Measurements from ENCODE around the gene EIF2B5. TPM values are rescaled to one million over a fixed set of nuclear protein-coding genes. Genes with fewer than 3 reads are reported as not detected.

The EIF2B5 gene
- total RNA-seq, 4 donors from 2014 or later = 42.6 to 56.8 (median 53.4) TPM

DNA sequence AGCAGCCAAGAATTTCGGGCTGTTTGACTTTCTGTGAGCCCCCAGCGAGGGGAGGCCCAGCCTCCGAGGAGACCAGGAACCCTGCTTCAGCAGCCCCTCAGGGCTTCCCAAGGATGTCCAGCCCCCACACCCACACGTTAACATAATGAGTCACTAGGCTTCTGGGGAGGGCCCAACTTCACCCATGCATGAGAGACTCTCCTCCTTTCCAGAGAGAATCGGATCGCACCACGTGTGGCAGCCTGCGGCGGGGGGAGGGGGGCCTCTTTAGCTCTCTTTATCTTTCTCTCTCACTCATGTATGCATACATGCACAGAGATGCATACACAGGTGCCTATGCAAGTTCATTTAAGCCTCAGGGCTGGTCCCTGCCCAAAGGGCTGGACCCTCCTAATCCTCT lies 36.4 kb downstream of the EIF2B5 start:
- H3K27ac ChIP-seq = no peak overlapping the region
- H3K9me3 ChIP-seq = no peaks in the 10 kb centered on the region
- intact Hi-C loops (cut with DNase I; ENCODE audit: low total_unique reads) (loop anchor here (5.0 kb wide), 1 partner anchor 76 kb away; the partner anchor contains the start of genes ALG3 and EEF1AKMT4), in situ Hi-C loops (cut with MboI; ENCODE audit: low sequenced_read_pairs in 4 of 4) (loop anchor here in 1 of 4 donors (10.0 kb wide), 1 partner anchor 143 kb away; the partner anchor contains the start of gene EIF4G1)
- peaks cover 0 to 53% of the 10 kb centered on the region in 2 donors for H3K36me3 ChIP-seq
- TF ChIP-seq, protein P1, sequence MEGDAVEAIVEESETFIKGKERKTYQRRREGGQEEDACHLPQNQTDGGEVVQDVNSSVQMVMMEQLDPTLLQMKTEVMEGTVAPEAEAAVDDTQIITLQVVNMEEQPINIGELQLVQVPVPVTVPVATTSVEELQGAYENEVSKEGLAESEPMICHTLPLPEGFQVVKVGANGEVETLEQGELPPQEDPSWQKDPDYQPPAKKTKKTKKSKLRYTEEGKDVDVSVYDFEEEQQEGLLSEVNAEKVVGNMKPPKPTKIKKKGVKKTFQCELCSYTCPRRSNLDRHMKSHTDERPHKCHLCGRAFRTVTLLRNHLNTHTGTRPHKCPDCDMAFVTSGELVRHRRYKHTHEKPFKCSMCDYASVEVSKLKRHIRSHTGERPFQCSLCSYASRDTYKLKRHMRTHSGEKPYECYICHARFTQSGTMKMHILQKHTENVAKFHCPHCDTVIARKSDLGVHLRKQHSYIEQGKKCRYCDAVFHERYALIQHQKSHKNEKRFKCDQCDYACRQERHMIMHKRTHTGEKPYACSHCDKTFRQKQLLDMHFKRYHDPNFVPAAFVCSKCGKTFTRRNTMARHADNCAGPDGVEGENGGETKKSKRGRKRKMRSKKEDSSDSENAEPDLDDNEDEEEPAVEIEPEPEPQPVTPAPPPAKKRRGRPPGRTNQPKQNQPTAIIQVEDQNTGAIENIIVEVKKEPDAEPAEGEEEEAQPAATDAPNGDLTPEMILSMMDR (IDR thresholded peaks at IDR 0.05 in 4 of 5, conservative IDR thresholded peaks at IDR 0.05 in 1 of 5) = no peak
- no peak for TF ChIP-seq POLR2A (IDR thresholded peaks at IDR 0.05)
- no peaks in the 10 kb centered on the region for H3K27me3 ChIP-seq
- ATAC-seq (no peak), DNase-seq (no peak)
- H3K4me1 ChIP-seq = peaks cover 16 to 24% of the 10 kb centered on the region in 2 donors
- H3K4me3 ChIP-seq = no peak overlapping the region

DNA sequence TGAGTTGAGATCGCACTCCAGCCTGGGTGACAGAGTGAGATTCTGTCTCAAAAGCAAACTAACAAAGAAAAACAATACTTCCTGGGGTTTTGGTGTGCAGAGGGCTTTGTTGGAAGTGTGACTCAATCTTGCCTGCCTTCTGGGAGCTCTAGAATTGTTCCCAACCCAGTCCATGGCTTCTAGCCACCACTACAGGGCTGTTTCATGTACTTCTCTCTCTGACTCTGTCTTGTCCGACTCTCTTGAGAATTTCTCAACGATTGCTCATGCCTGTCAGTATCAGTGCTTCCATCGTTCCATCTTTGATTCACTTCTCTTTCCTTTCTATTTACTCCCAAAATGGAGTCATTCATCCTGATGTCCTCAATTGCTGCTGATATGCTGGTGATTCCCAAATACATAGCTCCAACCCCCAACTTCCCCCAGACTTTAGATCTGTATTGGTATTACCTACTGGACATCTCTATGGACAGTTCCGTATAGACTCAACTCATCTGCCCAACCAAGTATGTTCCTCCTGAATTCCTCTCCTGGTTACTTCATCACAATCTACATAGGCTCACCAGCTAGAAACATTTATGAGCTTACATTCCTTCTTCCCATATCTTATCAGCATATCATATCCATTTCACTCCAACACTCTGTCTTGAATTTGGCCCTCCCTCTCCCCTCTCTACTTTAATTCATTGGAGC lies 37.7 kb downstream of the EIF2B5 start:
- no peak overlapping the region for H3K4me3 ChIP-seq
- TF ChIP-seq, protein P1 (IDR thresholded peaks at IDR 0.05 in 4 of 5, conservative IDR thresholded peaks at IDR 0.05 in 1 of 5) = no peak
- TF ChIP-seq POLR2A (IDR thresholded peaks at IDR 0.05) = no peak
- in situ Hi-C loops (cut with MboI; ENCODE audit: low sequenced_read_pairs in 4 of 4) = loop anchor here in 1 of 4 donors (10.0 kb wide), 1 partner anchor 142 kb away; the partner anchor contains the start of gene EIF4G1
- H3K27ac ChIP-seq = peak overlapping the region in 3 of 4 donors; percentile 83 to 97 (median 86)
- peaks cover 0 to 50% of the 10 kb centered on the region in 2 donors for H3K36me3 ChIP-seq
- no peaks in the 10 kb centered on the region for H3K9me3 ChIP-seq
- intact Hi-C loops (cut with DNase I; ENCODE audit: low total_unique reads) = loop anchor here (5.0 kb wide), 1 partner anchor 74 kb away; the partner anchor contains the start of genes ALG3 and EEF1AKMT4
- peaks cover 29 to 36% of the 10 kb centered on the region in 2 donors for H3K4me1 ChIP-seq
- no peaks in the 10 kb centered on the region for H3K27me3 ChIP-seq
- DNase-seq = peak in 1 of 2 donors; percentile 68
- no peak for ATAC-seq

DNA sequence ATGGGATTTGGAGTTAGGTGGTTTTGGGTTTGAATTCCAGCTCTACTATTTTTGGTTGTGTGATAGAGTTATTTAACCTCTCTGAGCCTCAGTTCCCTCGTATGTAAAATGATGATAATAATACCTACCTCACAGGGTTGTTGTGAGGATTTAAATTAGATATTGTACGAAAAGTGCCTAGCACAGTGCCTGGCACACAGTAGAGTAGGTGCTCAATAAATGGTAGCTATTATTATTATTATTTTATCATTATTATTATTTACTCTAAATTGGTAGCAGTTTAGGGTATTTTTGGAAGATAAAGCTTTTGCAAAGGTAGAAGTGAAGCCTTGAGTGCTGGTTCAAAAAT lies 38.2 kb downstream of the EIF2B5 start:
- DNase-seq = no peak
- H3K36me3 ChIP-seq = peaks cover 0 to 50% of the 10 kb centered on the region in 2 donors
- peak overlapping the region; percentile 69 to 97 (median 84) for H3K27ac ChIP-seq
- no peak for TF ChIP-seq POLR2A (IDR thresholded peaks at IDR 0.05)
- TF ChIP-seq, protein P1 (IDR thresholded peaks at IDR 0.05 in 4 of 5, conservative IDR thresholded peaks at IDR 0.05 in 1 of 5) = no peak
- H3K27me3 ChIP-seq = no peaks in the 10 kb centered on the region
- in situ Hi-C loops (cut with MboI; ENCODE audit: low sequenced_read_pairs in 4 of 4) = loop anchor here in 1 of 4 donors (10.0 kb wide), 1 partner anchor 141 kb away; the partner anchor contains the start of gene EIF4G1
- no peak overlapping the region for H3K4me3 ChIP-seq
- no peak for ATAC-seq
- peaks cover 29 to 39% of the 10 kb centered on the region in 2 donors for H3K4me1 ChIP-seq
- intact Hi-C loops (cut with DNase I; ENCODE audit: low total_unique reads) = loop anchor here (5.0 kb wide), 1 partner anchor 74 kb away; the partner anchor contains the start of genes ALG3 and EEF1AKMT4
- H3K9me3 ChIP-seq = no peaks in the 10 kb centered on the region

DNA sequence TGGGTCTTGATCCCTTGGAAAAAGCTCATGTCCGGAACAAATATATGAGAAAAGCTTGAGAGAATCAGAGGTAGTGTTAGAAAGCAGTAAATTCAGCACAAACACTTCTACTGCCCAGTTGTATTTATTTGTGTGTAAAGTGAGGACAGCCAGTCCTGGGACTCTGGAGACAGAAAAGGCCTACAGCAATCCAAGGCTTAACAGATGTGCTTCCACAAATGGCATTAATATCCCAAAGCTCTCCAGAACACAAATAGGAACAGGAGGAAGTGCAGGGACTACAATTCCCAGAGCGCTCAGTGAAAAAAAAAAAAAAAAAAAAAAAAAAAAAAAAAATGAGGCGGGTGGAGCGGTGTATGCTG lies 39.1 kb downstream of the EIF2B5 start:
- Histone ChIP-seq H3K4me1 (peaks cover 29 to 39% of the 10 kb centered on the region in 2 donors), H3K36me3 (peaks cover 0 to 53% of the 10 kb centered on the region in 2 donors), H3K9me3 (no peaks in the 10 kb centered on the region), H3K27me3 (no peaks in the 10 kb centered on the region), H3K4me3 (no peak overlapping the region), H3K27ac (peak overlapping the region; percentile 69 to 97 (median 84))
- no peak for ATAC-seq
- no peak for DNase-seq
- no peak for TF ChIP-seq POLR2A (IDR thresholded peaks at IDR 0.05)
- TF ChIP-seq, protein P1 (IDR thresholded peaks at IDR 0.05 in 4 of 5, conservative IDR thresholded peaks at IDR 0.05 in 1 of 5) = no peak
- in situ Hi-C loops (cut with MboI; ENCODE audit: low sequenced_read_pairs in 4 of 4) (loop anchor here in 1 of 4 donors (10.0 kb wide), 1 partner anchor 141 kb away; the partner anchor contains the start of gene EIF4G1), intact Hi-C loops (cut with DNase I; ENCODE audit: low total_unique reads) (loop anchor here (1.0 to 5.0 kb wide), 6 partner anchors 11 to 157 kb away; partner anchors contain the start of genes ABCC5, ALG3, DVL3 and EEF1AKMT4)
